Mesendoderm (in vitro differentiated cells): ENCODE measurements around the gene DDR1.
A peak's percentile ranks its signal among the peaks of the same experiment; 100 is the strongest.

Experiments
- DNase-seq: peaks from one replicate; pipeline ENCODE4 v3.0.0; 2013
- H2AK5ac ChIP-seq: 2 replicates; pipeline ENCODE4 v1.6.1; 2013; ENCODE audit warnings: low read length, inconsistent platforms
- H2BK120ac ChIP-seq: 2 replicates; pipeline ENCODE4 v1.6.1; 2013; ENCODE audit warnings: low read depth, mild to moderate bottlenecking, low read length, moderate library complexity, mixed read lengths
- H2BK15ac ChIP-seq: replicated peaks from 2 replicates; pipeline ENCODE4 v1.6.1; 2013; ENCODE audit warnings: low read depth, mild to moderate bottlenecking, moderate library complexity
- H2BK5ac ChIP-seq: 2 replicates; pipeline ENCODE4 v1.6.1; 2013; ENCODE audit warnings: low read length, inconsistent platforms
- H3K18ac ChIP-seq: 2 replicates; pipeline ENCODE4 v1.6.1; 2013; ENCODE audit warnings: mild to moderate bottlenecking, low read length, mixed read lengths
- H3K23ac ChIP-seq: one replicate; pipeline ENCODE4 v1.6.1; 2013; ENCODE audit warnings: low read length
- H3K27ac ChIP-seq: 2 replicates; pipeline ENCODE4 v1.5.1; 2013; ENCODE audit warnings: low read depth, mild to moderate bottlenecking, inconsistent platforms, low read length, moderate library complexity
- H3K27me3 ChIP-seq: 2 replicates; pipeline ENCODE4 v1.6.1; 2013; ENCODE audit warnings: low read length, control low read depth, mild to moderate bottlenecking, inconsistent platforms; ENCODE audit not compliant: insufficient read depth, poor library complexity
- H3K36me3 ChIP-seq: 2 replicates; pipeline ENCODE4 v1.6.1; 2013; ENCODE audit warnings: low read length, inconsistent platforms; ENCODE audit not compliant: control insufficient read depth, insufficient read depth
- H3K4ac ChIP-seq: one replicate; pipeline ENCODE4 v1.6.1; 2013; ENCODE audit warnings: low read depth, mild to moderate bottlenecking, low read length, moderate library complexity
- H3K4me1 ChIP-seq: 2 replicates; pipeline ENCODE4 v1.6.1; 2013; ENCODE audit warnings: low read depth, low read length, inconsistent platforms; ENCODE audit not compliant: control insufficient read depth
- H3K4me2 ChIP-seq: 2 replicates; pipeline ENCODE4 v1.6.1; 2013; ENCODE audit warnings: low read length
- H3K4me3 ChIP-seq: 2 replicates; pipeline ENCODE4 v1.5.1; 2013; ENCODE audit warnings: mild to moderate bottlenecking, low read length
- H3K56ac ChIP-seq: one replicate; pipeline ENCODE4 v1.6.1; 2013; ENCODE audit warnings: low read length
- H3K79me1 ChIP-seq: 2 replicates; pipeline ENCODE4 v1.6.1; 2013; ENCODE audit warnings: low read length, inconsistent platforms
- H3K79me2 ChIP-seq: 2 replicates; pipeline ENCODE4 v1.6.1; 2013; ENCODE audit warnings: mild to moderate bottlenecking, low read length; ENCODE audit not compliant: control insufficient read depth, insufficient read depth
- H3K9ac ChIP-seq: 2 replicates; pipeline ENCODE4 v1.6.1; 2013; ENCODE audit warnings: low read length, inconsistent platforms
- H4K5ac ChIP-seq: one replicate; pipeline ENCODE4 v1.6.1; 2013; ENCODE audit warnings: low read length
- H4K8ac ChIP-seq: one replicate; pipeline ENCODE4 v1.6.1; 2013; ENCODE audit warnings: low read depth, mild to moderate bottlenecking, control low read depth, low read length, moderate library complexity
- WGBS: extraction: QIAGEN DNeasy Blood & Tissue Kit; methylation state at CpG from one replicate; pipeline ENCODE4 v1.1.7; 2013; ENCODE audit warnings: low lambda C conversion rate, missing lambda C conversion rate; ENCODE audit not compliant: insufficient coverage; ENCODE audit errors: extremely low coverage; 5-methylcytosine and 5-hydroxymethylcytosine counted together

DDR1 gene

DNA sequence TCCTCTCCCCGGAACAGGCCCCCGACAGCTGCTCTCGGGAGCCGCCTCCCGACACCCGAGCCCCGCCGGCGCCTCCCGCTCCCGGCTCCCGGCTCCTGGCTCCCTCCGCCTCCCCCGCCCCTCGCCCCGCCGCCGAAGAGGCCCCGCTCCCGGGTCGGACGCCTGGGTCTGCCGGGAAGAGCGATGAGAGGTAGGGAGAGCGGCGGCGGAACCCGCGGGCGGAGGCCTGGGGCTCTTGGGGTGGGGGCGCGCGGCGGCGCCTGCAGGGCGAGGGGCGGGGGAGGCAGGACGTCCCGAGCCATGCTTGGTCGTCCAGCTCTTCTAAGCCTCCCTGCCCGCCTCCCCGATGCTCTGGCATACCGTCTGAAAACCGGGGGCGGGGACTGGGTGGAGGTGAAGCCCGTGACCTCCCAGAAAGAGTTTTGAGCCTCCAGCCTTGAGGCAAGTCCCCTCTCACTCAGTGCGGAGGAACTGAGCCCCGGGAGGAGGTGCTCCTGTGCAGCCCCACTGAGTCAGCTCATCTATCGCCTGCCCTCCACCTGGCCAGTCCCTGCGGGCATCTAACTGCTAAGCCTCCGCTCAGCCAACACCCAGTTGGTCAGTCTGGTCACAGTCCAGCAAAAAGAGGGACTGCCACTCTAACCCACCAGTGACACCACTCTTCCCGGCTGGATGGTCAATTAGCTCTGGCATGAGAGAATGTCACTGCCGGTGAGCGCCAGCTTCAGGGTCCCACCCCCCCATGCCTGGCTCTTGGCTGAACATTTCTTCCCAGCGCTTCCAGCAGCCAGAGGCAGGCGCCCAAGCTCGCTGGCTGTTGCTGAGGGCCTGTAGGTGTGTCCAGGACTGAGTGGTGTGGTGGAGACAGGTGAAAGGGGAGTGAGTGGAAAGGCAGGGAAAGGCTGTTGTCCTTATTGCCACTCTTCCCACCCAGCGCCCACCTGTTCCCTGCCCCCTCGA, 482 bp downstream of the DDR1 start:
- peak overlapping the region; percentile 76 for H3K27ac ChIP-seq
- no peak overlapping the region for H4K8ac ChIP-seq
- no peak overlapping the region for H4K5ac ChIP-seq
- no CpG with 5 or more reads among the region's 59 CpGs for WGBS
- H3K36me3 ChIP-seq = peaks cover 1% of the 10 kb centered on the region
- peak overlapping the region; percentile 47 for H3K4me3 ChIP-seq
- peak overlapping the region; percentile 96 for H3K18ac ChIP-seq
- H2BK5ac ChIP-seq = peak overlapping the region; percentile 37
- no peak overlapping the region for H2BK15ac ChIP-seq
- peak overlapping the region; percentile 72 for H3K56ac ChIP-seq
- peak overlapping the region; percentile 77 for H3K9ac ChIP-seq
- peak overlapping the region; percentile 76 for H3K4me2 ChIP-seq
- no peak overlapping the region for H3K23ac ChIP-seq
- H3K79me1 ChIP-seq = peaks cover 15% of the 10 kb centered on the region
- peak overlapping the region; percentile 60 for H3K4ac ChIP-seq
- H3K79me2 ChIP-seq = peaks cover 46% of the 10 kb centered on the region
- H3K4me1 ChIP-seq = peaks cover 30% of the 10 kb centered on the region
- peak overlapping the region; percentile 79 for H2BK120ac ChIP-seq
- peak; percentile 80 for DNase-seq
- H3K27me3 ChIP-seq = no peaks in the 10 kb centered on the region
- H2AK5ac ChIP-seq = peak overlapping the region; percentile 34

DNA sequence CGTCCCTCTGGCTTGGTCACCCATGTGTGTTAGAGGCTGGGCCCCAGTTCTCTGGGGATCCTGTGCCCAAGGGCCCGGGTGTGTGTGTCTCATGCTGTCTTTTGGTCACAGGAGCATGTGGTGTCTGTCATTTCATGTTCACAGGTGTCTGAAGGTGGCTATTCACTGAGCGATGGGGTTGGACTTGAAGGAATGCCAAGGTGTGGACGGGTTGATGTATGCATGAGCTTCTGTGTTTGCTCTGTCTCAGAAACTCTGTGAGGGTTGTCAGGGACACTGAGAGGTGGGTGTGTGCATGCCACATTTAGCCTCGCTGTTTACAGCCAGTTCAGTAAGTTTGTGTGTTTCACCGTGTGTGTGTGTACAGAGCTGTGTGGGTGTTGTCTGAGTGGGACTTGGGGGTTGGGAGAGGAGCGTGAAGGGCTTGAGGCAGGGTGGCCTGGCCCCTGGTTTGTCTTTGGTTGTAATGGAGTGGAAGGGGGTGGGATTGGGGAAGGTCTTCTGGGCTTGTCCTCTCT, 1.2 kb downstream of the DDR1 start:
- Histone ChIP-seq H2BK15ac (no peak overlapping the region), H3K56ac (peak overlapping the region; percentile 72), H3K27me3 (no peaks in the 10 kb centered on the region), H3K4me2 (peak overlapping the region; percentile 76), H3K4me1 (peaks cover 28% of the 10 kb centered on the region), H2BK120ac (no peak overlapping the region), H3K9ac (peak overlapping the region; percentile 77), H3K4ac (no peak overlapping the region), H4K5ac (no peak overlapping the region), H3K18ac (no peak overlapping the region), H3K23ac (no peak overlapping the region), H2BK5ac (peak overlapping the region; percentile 26), H3K36me3 (peaks cover 2% of the 10 kb centered on the region), H3K4me3 (peak overlapping the region; percentile 9), H3K79me2 (peaks cover 51% of the 10 kb centered on the region), H3K27ac (peak overlapping the region; percentile 76), H4K8ac (no peak overlapping the region), H3K79me1 (peaks cover 19% of the 10 kb centered on the region), H2AK5ac (peak overlapping the region; percentile 34)
- DNase-seq = peak; percentile 48
- WGBS = no CpG with 5 or more reads among the region's 7 CpGs

GRCh38 chr6:30885999-30886896, 1.9 kb downstream of the DDR1 start:
- H2BK5ac ChIP-seq = peak overlapping the region; percentile 5
- H3K79me2 ChIP-seq = peaks cover 51% of the 10 kb centered on the region
- no peak overlapping the region for H4K8ac ChIP-seq
- H3K4me1 ChIP-seq = peaks cover 25% of the 10 kb centered on the region
- H2BK120ac ChIP-seq = no peak overlapping the region
- no CpG with 5 or more reads among the region's 18 CpGs for WGBS
- peaks cover 2% of the 10 kb centered on the region for H3K36me3 ChIP-seq
- H3K4me3 ChIP-seq = peak overlapping the region; percentile 9
- no peak overlapping the region for H2BK15ac ChIP-seq
- peak overlapping the region; percentile 72 for H3K56ac ChIP-seq
- H3K4me2 ChIP-seq = peak overlapping the region; percentile 76
- peak overlapping the region; percentile 77 for H3K9ac ChIP-seq
- H4K5ac ChIP-seq = no peak overlapping the region
- peak overlapping the region; percentile 44 for H3K18ac ChIP-seq
- H3K4ac ChIP-seq = peak overlapping the region; percentile 59
- no peak overlapping the region for H3K23ac ChIP-seq
- peak overlapping the region; percentile 34 for H2AK5ac ChIP-seq
- H3K27me3 ChIP-seq = no peaks in the 10 kb centered on the region
- peak overlapping the region; percentile 76 for H3K27ac ChIP-seq
- H3K79me1 ChIP-seq = peaks cover 21% of the 10 kb centered on the region
- peak; percentile 94 for DNase-seq

GRCh38 chr6:30886897-30887255, 2.6 kb downstream of the DDR1 start:
- H3K56ac ChIP-seq = peak overlapping the region; percentile 19
- H2BK120ac ChIP-seq = no peak overlapping the region
- peaks cover 19% of the 10 kb centered on the region for H3K4me1 ChIP-seq
- H2BK15ac ChIP-seq = no peak overlapping the region
- H2AK5ac ChIP-seq = no peak overlapping the region
- no peak for DNase-seq
- no peak overlapping the region for H3K27ac ChIP-seq
- H3K27me3 ChIP-seq = no peaks in the 10 kb centered on the region
- no peak overlapping the region for H3K4me3 ChIP-seq
- H3K23ac ChIP-seq = no peak overlapping the region
- no peak overlapping the region for H2BK5ac ChIP-seq
- peaks cover 20% of the 10 kb centered on the region for H3K79me1 ChIP-seq
- H3K4ac ChIP-seq = no peak overlapping the region
- peak overlapping the region; percentile 45 for H3K9ac ChIP-seq
- H4K5ac ChIP-seq = no peak overlapping the region
- H3K18ac ChIP-seq = no peak overlapping the region
- H3K4me2 ChIP-seq = no peak overlapping the region
- H3K36me3 ChIP-seq = peaks cover 2% of the 10 kb centered on the region
- no peak overlapping the region for H4K8ac ChIP-seq
- peaks cover 48% of the 10 kb centered on the region for H3K79me2 ChIP-seq

GRCh38 chr6:30887901-30888815, 3.8 kb downstream of the DDR1 start:
- peaks cover 8% of the 10 kb centered on the region for H3K36me3 ChIP-seq
- H3K4me3 ChIP-seq = no peak overlapping the region

More at GRCh38 chr6:30887901-30888815, 3.8 kb downstream of the DDR1 start:
- peak; percentile 15 for DNase-seq
- H3K18ac ChIP-seq = no peak overlapping the region
- peaks cover 20% of the 10 kb centered on the region for H3K79me1 ChIP-seq
- H3K27ac ChIP-seq = no peak overlapping the region
- peaks cover 14% of the 10 kb centered on the region for H3K4me1 ChIP-seq
- no peak overlapping the region for H4K5ac ChIP-seq
- H2BK120ac ChIP-seq = no peak overlapping the region
- H3K4ac ChIP-seq = no peak overlapping the region
- no peak overlapping the region for H2AK5ac ChIP-seq
- H3K23ac ChIP-seq = no peak overlapping the region
- no peaks in the 10 kb centered on the region for H3K27me3 ChIP-seq
- WGBS = no CpG with 5 or more reads among the region's 6 CpGs
- H4K8ac ChIP-seq = no peak overlapping the region
- H2BK5ac ChIP-seq = no peak overlapping the region
- no peak overlapping the region for H3K56ac ChIP-seq
- H3K79me2 ChIP-seq = peaks cover 47% of the 10 kb centered on the region
- H3K9ac ChIP-seq = no peak overlapping the region
- H2BK15ac ChIP-seq = no peak overlapping the region
- no peak overlapping the region for H3K4me2 ChIP-seq
